ENCODE measurements around the gene KRTAP22-2. TPM values are rescaled to one million over a fixed set of nuclear protein-coding genes. Genes with fewer than 3 reads are reported as not detected.

KRTAP22-2 gene
- total RNA-seq, 1 donor from 2014 or later, result not detected

DNA sequence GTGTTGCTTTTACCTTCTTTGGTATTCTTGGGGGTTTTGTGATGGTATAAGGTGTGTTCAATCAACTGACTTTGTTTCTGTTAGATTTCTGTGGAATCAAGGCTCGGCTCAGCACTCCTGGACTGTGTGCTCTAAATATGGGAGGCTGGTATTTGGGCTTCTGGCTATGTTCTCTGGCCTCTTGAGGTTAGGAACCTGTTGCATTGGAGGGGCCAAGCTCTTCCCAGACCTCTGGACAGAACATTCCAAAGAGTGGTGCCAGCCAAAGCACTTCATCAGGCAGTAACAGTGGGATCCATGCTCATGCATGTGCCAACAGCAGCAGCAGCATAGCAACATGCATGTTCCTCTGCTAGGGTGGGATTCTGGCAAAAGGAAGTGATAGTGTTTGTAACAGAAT, 37.4 kb downstream of the KRTAP22-2 start:
- Mint-ChIP-seq H3K9me3 (ENCODE audit: unreplicated experiment) (peaks cover 2% of the 10 kb centered on the region), H3K36me3 (ENCODE audit: low read depth, unreplicated experiment) (no peaks in the 10 kb centered on the region), H3K27me3 (ENCODE audit: low read depth, unreplicated experiment) (no peaks in the 10 kb centered on the region), H3K4me1 (ENCODE audit: low read depth, unreplicated experiment) (no peaks in the 10 kb centered on the region), H3K4me3 (ENCODE audit: unreplicated experiment) (no peak overlapping the region), H3K27ac (ENCODE audit: unreplicated experiment) (no peak overlapping the region)
- no peaks in the 10 kb centered on the region for H3K4me1 ChIP-seq (ENCODE audit: insufficient read depth, low read length)
- H3K79me2 ChIP-seq (ENCODE audit: insufficient read depth, low read length), result no peaks in the 10 kb centered on the region
- no peaks in the 10 kb centered on the region for H3K9me3 ChIP-seq (ENCODE audit: insufficient read depth, low read depth, low read length)
- H2AFZ ChIP-seq (ENCODE audit: low read depth, low read length), result no peak overlapping the region
- H3K27ac ChIP-seq (ENCODE audit: low read depth, low read length), result no peak overlapping the region
- FAIRE-seq (no peak), DNase-seq (ENCODE audit: low read depth) (no peak)
- no peak for TF ChIP-seq CTCF (IDR thresholded peaks at IDR 0.05; ENCODE audit: insufficient read depth, low read depth, low read length)
- TF ChIP-seq EZH2 (IDR thresholded peaks at IDR 0.05; ENCODE audit: insufficient read depth, low read length), result no peak
- H3K4me3 ChIP-seq (ENCODE audit: insufficient read depth, low read depth, low read length), result no peak overlapping the region
- no peak overlapping the region for H3K4me2 ChIP-seq (ENCODE audit: low read length)
- no peaks in the 10 kb centered on the region for H3K36me3 ChIP-seq (ENCODE audit: insufficient read depth, low read length)
- H3K9ac ChIP-seq (ENCODE audit: low read length), result no peak overlapping the region
- H4K20me1 ChIP-seq (ENCODE audit: insufficient read depth, low read length), result no peaks in the 10 kb centered on the region
- no peaks in the 10 kb centered on the region for H3K27me3 ChIP-seq (ENCODE audit: insufficient read depth, low read length)

DNA sequence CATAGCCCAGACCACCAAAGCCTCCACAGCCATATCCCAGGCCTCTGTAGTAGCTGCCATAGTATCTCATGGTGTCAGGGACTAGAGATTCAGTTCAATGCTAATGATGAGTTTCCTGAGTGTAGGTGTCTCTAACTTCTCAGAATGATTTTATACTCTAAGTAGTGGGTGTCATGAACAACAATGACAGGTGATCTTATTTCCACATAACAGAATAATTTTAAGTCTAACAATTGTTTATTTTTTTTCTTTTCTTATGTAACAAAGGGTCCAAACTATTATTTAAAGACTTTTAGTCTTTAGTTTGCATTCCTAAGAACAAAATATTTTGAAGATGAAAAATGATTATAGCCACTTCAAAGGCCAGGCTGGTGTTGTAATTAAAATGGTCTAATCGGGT, 48.4 kb downstream of the KRTAP22-2 start, which contains the start of gene KRTAP19-6:
KRTAP19-6 (minus strand) TSS at position 101 of the 400 bp plus-strand sequence; CDS start at position 70, 31 bp downstream.
- no peak within 1 kb of the TSS for H3K4me3 Mint-ChIP-seq (ENCODE audit: unreplicated experiment)

More for the DNA sequence above, 48.4 kb downstream of the KRTAP22-2 start, which contains the start of gene KRTAP19-6:
- no peak within 1 kb of the TSS for H2AFZ ChIP-seq (ENCODE audit: low read depth, low read length)
- no peaks in the 10 kb centered on the region for H3K9me3 ChIP-seq (ENCODE audit: insufficient read depth, low read depth, low read length)
- H3K4me1 ChIP-seq (ENCODE audit: insufficient read depth, low read length), result no peaks in the 10 kb centered on the region
- DNase-seq (ENCODE audit: low read depth), result no peak
- Mint-ChIP-seq H3K27me3 (ENCODE audit: low read depth, unreplicated experiment) (no peaks in the 10 kb centered on the region), H3K9me3 (ENCODE audit: unreplicated experiment) (no peaks in the 10 kb centered on the region), H3K4me1 (ENCODE audit: low read depth, unreplicated experiment) (no peaks in the 10 kb centered on the region), H3K36me3 (ENCODE audit: low read depth, unreplicated experiment) (no peaks in the 10 kb centered on the region), H3K27ac (ENCODE audit: unreplicated experiment) (no peak within 1 kb of the TSS)
- no peak for FAIRE-seq
- H3K9ac ChIP-seq (ENCODE audit: low read length), result no peak within 1 kb of the TSS
- H3K4me2 ChIP-seq (ENCODE audit: low read length), result no peak within 1 kb of the TSS
- H3K79me2 ChIP-seq (ENCODE audit: insufficient read depth, low read length), result no peaks in the 10 kb centered on the region
- TF ChIP-seq CTCF (IDR thresholded peaks at IDR 0.05; ENCODE audit: insufficient read depth, low read depth, low read length), result no peak
- TF ChIP-seq EZH2 (IDR thresholded peaks at IDR 0.05; ENCODE audit: insufficient read depth, low read length), result no peak
- H3K36me3 ChIP-seq (ENCODE audit: insufficient read depth, low read length), result no peaks in the 10 kb centered on the region
- no peak within 1 kb of the TSS for H3K27ac ChIP-seq (ENCODE audit: low read depth, low read length)
- no peaks in the 10 kb centered on the region for H4K20me1 ChIP-seq (ENCODE audit: insufficient read depth, low read length)
- no peaks in the 10 kb centered on the region for H3K27me3 ChIP-seq (ENCODE audit: insufficient read depth, low read length)
- no peak within 1 kb of the TSS for H3K4me3 ChIP-seq (ENCODE audit: insufficient read depth, low read depth, low read length)

Other genes with a start within 250 kb of the KRTAP22-2 start
- not detected in 2 replicates for gene KRTAP23-1, start 241.8 kb downstream of the KRTAP22-2 start, total RNA-seq
- not detected in 2 replicates for gene KRTAP13-2, start 218.1 kb downstream of the KRTAP22-2 start, total RNA-seq
- not detected in 2 replicates for gene KRTAP13-1, start 194.4 kb downstream of the KRTAP22-2 start, total RNA-seq
- gene KRTAP13-3, start 164.5 kb downstream of the KRTAP22-2 start, total RNA-seq, result not detected in 2 replicates
- not detected in 2 replicates for gene KRTAP13-4, start 160.2 kb downstream of the KRTAP22-2 start, total RNA-seq
- not detected in 2 replicates for gene KRTAP15-1, start 150.1 kb downstream of the KRTAP22-2 start, total RNA-seq
- gene KRTAP19-1, start 110.0 kb downstream of the KRTAP22-2 start, total RNA-seq, result not detected in 2 replicates
- gene KRTAP19-2, start 103.0 kb downstream of the KRTAP22-2 start, total RNA-seq, result not detected in 2 replicates
- gene KRTAP19-3, start 98.4 kb downstream of the KRTAP22-2 start, total RNA-seq, result not detected in 2 replicates
- gene KRTAP19-4, start 93.2 kb downstream of the KRTAP22-2 start, total RNA-seq, result not detected in 2 replicates
- gene KRTAP19-5, start 88.3 kb downstream of the KRTAP22-2 start, total RNA-seq, result not detected in 2 replicates
- not detected in 2 replicates for gene KRTAP19-6, start 48.5 kb downstream of the KRTAP22-2 start, total RNA-seq
- not detected in 2 replicates for gene KRTAP19-7, start 29.1 kb downstream of the KRTAP22-2 start, total RNA-seq
- gene KRTAP6-3, start 2.0 kb upstream of the KRTAP22-2 start, total RNA-seq, result not detected in 2 replicates
- not detected in 2 replicates for gene KRTAP6-2, start 8.5 kb upstream of the KRTAP22-2 start, total RNA-seq
- gene KRTAP22-1, start 10.7 kb upstream of the KRTAP22-2 start, total RNA-seq, result not detected in 2 replicates
- gene KRTAP6-1, start 23.5 kb upstream of the KRTAP22-2 start, total RNA-seq, result not detected in 2 replicates
- not detected in 2 replicates for gene KRTAP20-1, start 26.0 kb upstream of the KRTAP22-2 start, total RNA-seq
- gene KRTAP20-4, start 30.2 kb upstream of the KRTAP22-2 start, total RNA-seq, result not detected in 2 replicates
- gene KRTAP20-2, start 44.8 kb upstream of the KRTAP22-2 start, total RNA-seq, result not detected in 2 replicates
- not detected in 2 replicates for gene KRTAP20-3, start 52.5 kb upstream of the KRTAP22-2 start, total RNA-seq
- not detected in 2 replicates for gene KRTAP21-3, start 128.4 kb upstream of the KRTAP22-2 start, total RNA-seq
- not detected in 2 replicates for gene KRTAP21-2, start 156.9 kb upstream of the KRTAP22-2 start, total RNA-seq
- not detected in 2 replicates for gene KRTAP21-1, start 165.0 kb upstream of the KRTAP22-2 start, total RNA-seq
- not detected in 2 replicates for gene KRTAP8-1, start 222.9 kb upstream of the KRTAP22-2 start, total RNA-seq
- not detected in 2 replicates for gene KRTAP7-1, start 239.4 kb upstream of the KRTAP22-2 start, total RNA-seq